Esophagus muscularis mucosa (tissue), 4 donors: ENCODE measurements around the gene RNF43. TPM values are rescaled to one million over a fixed set of nuclear protein-coding genes. Genes with fewer than 3 reads are reported as not detected.

Experiments used
- DNase-seq: peaks from one replicate; pipeline ENCODE4 v3.0.0-alpha.2; 2017; ENCODE audit errors: extremely low spot score
- H3K27ac ChIP-seq, 4 donors: fragments of 200-600 bp; sonication (generic); replicated peaks in 1 of 4; 1 replicate in 3 of 4; 2 replicates in 1 of 4; pipeline ENCODE4 v1.5.1; 2016 to 2019; ENCODE audit warnings: mild to moderate bottlenecking in 1 of 4
- H3K27me3 ChIP-seq, 4 donors: fragments of 200-600 bp; sonication (generic); one replicate each; pipeline versions ENCODE4 v1.5.1 to v1.6.0; 2016 to 2019
- H3K36me3 ChIP-seq, 4 donors: fragments of 200-600 bp; sonication (generic); one replicate each; pipeline ENCODE4 v1.5.1; 2016 to 2019
- H3K4me1 ChIP-seq, 4 donors: fragments of 200-600 bp; sonication (generic); one replicate each; pipeline ENCODE4 v1.5.1; 2016 to 2019
- H3K4me3 ChIP-seq, 4 donors: fragments of 200-600 bp; sonication (generic); 1 replicate in 2 of 4; 2 replicates in 2 of 4; pipeline ENCODE4 v1.5.1; 2016 to 2019; ENCODE audit warnings: mild to moderate bottlenecking in 4 of 4, moderate library complexity in 1 of 4
- H3K9me3 ChIP-seq, 4 donors: fragments of 200-600 bp; sonication (generic); 1 replicate in 3 of 4; 2 replicates in 1 of 4; pipeline ENCODE4 v1.5.1; 2016 to 2019
- EP300 ChIP-seq: sonication (generic); formaldehyde crosslinking; IDR thresholded peaks from one replicate; pipeline ENCODE4 v1.6.1; 2017; ENCODE audit warnings: antibody characterized with exemption
- POLR2A ChIP-seq: fragments of 450-650 bp; IDR thresholded peaks from one replicate; pipeline ENCODE4 v1.6.1; 2017; ENCODE audit warnings: antibody characterized with exemption, moderate library complexity, mild to moderate bottlenecking, low read depth
- POLR2AphosphoS5 ChIP-seq, 2 donors: sonication (generic); formaldehyde crosslinking; IDR thresholded peaks; one replicate each; pipeline ENCODE4 v1.6.1; 2017; ENCODE audit warnings: antibody characterized with exemption in 2 of 2
- WGBS: methylation state at CpG from one replicate; pipeline ENCODE4 v1.1.5; 2018; 5-methylcytosine and 5-hydroxymethylcytosine counted together
- intact Hi-C: fragments of 100-400 bp; cut with DNase I; formaldehyde crosslinking; loops from one replicate; pipeline ENCODE4 v1.15.1; 2023
- total RNA-seq, 4 donors: library from RNA; depleted of rRNA; stranded (reverse); fragments of >200 nt; gene quantifications; one replicate each; pipeline versions ENCODE4 v1.1.0 to v1.2.1, GENCODE V29; 2016
- TF ChIP-seq, protein P1 (sequence below), 3 experiments: fragments of 200-600 bp in 2 of 3; fragments of 450-650 bp in 1 of 3; sonication (generic) in 2 of 3; IDR thresholded peaks; one replicate each; pipeline ENCODE4 v1.5.1; 2017 to 2019; ENCODE audit warnings: antibody characterized with exemption in 3 of 3, mild to moderate bottlenecking in 2 of 3, moderate library complexity in 1 of 3

Gene RNF43
- total RNA-seq, 4 donors from 2014 or later: under 0.01 to 0.26 (median 0.11) TPM; not detected in 1

DNA sequence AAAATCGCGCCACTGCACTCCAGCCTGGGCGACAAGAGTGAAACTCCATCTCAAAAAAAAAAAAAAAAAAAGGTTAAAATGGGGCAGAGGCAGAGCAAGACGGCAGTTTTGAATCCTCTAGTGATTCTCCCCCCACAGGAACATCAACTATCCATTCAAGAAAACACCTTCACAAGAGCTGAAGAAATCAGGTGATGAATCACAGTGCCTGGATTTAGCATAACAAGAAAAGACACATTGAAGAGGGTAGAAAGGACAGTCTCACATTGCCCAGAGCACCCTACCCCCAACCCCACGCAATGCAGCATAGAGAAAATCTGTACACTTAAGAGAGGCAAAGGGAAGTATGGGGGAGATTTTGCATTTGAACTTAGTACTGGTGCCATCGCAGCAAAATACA is 28.8 kb upstream of the RNF43 start:
- Histone ChIP-seq H3K9me3 (no peaks in the 10 kb centered on the region), H3K4me3 (no peak overlapping the region), H3K27ac (no peak overlapping the region), H3K27me3 (no peaks in the 10 kb centered on the region), H3K4me1 (no peaks in the 10 kb centered on the region), H3K36me3 (no peaks in the 10 kb centered on the region)
- TF ChIP-seq POLR2AphosphoS5 (IDR thresholded peaks at IDR 0.05): no peak
- TF ChIP-seq, protein P1, sequence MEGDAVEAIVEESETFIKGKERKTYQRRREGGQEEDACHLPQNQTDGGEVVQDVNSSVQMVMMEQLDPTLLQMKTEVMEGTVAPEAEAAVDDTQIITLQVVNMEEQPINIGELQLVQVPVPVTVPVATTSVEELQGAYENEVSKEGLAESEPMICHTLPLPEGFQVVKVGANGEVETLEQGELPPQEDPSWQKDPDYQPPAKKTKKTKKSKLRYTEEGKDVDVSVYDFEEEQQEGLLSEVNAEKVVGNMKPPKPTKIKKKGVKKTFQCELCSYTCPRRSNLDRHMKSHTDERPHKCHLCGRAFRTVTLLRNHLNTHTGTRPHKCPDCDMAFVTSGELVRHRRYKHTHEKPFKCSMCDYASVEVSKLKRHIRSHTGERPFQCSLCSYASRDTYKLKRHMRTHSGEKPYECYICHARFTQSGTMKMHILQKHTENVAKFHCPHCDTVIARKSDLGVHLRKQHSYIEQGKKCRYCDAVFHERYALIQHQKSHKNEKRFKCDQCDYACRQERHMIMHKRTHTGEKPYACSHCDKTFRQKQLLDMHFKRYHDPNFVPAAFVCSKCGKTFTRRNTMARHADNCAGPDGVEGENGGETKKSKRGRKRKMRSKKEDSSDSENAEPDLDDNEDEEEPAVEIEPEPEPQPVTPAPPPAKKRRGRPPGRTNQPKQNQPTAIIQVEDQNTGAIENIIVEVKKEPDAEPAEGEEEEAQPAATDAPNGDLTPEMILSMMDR (IDR thresholded peaks at IDR 0.05): no peak
- no peak for TF ChIP-seq POLR2A
- TF ChIP-seq EP300: no peak
- intact Hi-C loops: no loop called here
- WGBS: 87% methylated on average over 6 of the region's 6 CpGs
- DNase-seq: no peak

DNA sequence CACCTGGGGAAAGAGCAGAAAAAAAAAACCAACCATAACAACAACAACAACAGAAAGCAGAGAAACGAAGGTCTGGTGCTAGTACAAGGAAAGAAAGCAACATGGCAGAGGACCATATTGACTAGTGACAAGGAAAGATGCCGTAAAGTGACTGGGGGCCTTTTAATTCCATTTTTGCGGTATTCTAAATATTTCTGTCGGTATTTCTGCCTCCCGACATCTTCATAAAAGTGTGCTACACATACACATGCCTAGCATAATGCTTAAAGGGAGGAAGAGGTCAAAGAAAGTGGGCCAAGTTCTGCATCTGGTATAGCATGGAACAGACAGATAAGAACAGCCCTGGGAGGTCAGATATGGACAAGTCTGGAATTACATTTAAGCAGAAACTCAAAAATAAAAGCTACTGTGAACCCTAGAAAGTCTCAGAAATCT is 19.5 kb upstream of the RNF43 start:
- 72% methylated on average over 5 of the region's 5 CpGs for WGBS
- no peak for DNase-seq
- Histone ChIP-seq H3K27me3 (no peaks in the 10 kb centered on the region), H3K4me3 (no peak overlapping the region), H3K4me1 (no peaks in the 10 kb centered on the region), H3K36me3 (no peaks in the 10 kb centered on the region), H3K27ac (no peak overlapping the region), H3K9me3 (no peaks in the 10 kb centered on the region)
- intact Hi-C loops: no loop called here
- TF ChIP-seq POLR2A (no peak), POLR2AphosphoS5 (IDR thresholded peaks at IDR 0.05) (no peak), EP300 (no peak)
- TF ChIP-seq, protein P1 (IDR thresholded peaks at IDR 0.05): no peak

DNA sequence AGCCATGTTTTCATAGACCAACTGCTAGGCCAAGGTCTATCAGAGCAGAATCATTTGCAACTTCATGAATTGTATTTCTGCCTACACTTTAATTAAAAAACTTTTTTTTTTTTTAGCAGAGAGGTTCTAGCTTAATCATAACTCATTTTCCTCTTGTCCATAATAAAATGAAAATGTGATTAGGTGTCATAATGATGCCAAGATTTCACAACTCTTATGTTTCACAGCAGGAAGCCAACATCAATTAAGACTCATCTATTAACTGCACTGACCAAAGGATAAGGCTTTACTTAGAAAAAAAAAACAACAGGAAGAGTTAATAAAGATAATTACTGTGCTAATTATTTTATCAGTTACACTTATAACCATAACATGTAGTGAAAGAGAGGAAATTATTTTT is 18.9 kb upstream of the RNF43 start:
- no peak for DNase-seq
- H3K27me3 ChIP-seq: no peaks in the 10 kb centered on the region
- no peaks in the 10 kb centered on the region for H3K36me3 ChIP-seq
- no peaks in the 10 kb centered on the region for H3K4me1 ChIP-seq
- H3K27ac ChIP-seq: no peak overlapping the region
- intact Hi-C loops: no loop called here
- TF ChIP-seq POLR2AphosphoS5 (IDR thresholded peaks at IDR 0.05) (no peak), EP300 (no peak), POLR2A (no peak)
- TF ChIP-seq, protein P1 (IDR thresholded peaks at IDR 0.05): no peak
- H3K4me3 ChIP-seq: no peak overlapping the region
- H3K9me3 ChIP-seq: no peaks in the 10 kb centered on the region

DNA sequence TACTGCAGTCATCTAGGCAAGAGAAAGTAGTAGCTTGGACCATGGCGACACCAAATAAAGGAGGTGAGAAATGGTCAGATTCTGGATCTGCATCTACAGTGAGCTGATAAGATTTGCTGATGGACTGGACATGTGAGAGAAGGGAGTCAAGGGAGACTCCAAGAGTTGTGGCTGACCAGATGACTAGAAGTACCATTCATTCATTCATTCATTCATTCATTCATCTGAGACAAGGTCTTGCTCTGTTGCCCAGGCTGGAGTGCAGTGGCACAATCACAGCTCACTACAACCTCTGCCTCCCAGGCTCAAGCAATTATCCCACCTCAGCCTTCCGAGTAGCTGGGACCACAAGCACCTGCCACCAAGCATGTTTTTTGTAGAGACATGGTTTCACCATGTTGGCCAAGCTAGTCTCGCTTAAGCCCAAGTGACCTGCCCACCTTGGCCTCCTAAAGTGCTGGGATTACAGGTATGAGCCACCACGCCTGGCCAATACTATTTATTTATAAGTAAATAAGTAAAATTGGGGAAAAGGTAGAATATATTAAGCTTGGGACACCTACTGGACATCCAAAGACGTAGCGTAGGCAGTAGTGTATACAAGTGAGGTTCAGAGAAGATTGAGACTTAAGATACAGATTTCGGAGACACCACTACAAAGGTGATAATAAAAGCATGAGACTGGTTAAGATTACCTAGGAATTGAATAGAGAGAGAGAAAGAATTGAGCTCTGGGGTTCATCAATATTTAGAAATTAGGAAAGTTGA is 15.7 kb upstream of the RNF43 start:
- Histone ChIP-seq H3K4me1 (no peaks in the 10 kb centered on the region), H3K27me3 (no peaks in the 10 kb centered on the region), H3K4me3 (no peak overlapping the region), H3K36me3 (no peaks in the 10 kb centered on the region), H3K9me3 (no peaks in the 10 kb centered on the region), H3K27ac (no peak overlapping the region)
- DNase-seq: no peak
- WGBS: 87% methylated on average over 7 of the region's 7 CpGs
- TF ChIP-seq, protein P1 (IDR thresholded peaks at IDR 0.05): no peak
- TF ChIP-seq POLR2AphosphoS5 (IDR thresholded peaks at IDR 0.05) (no peak), POLR2A (no peak), EP300 (no peak)
- intact Hi-C loops: no loop called here

DNA sequence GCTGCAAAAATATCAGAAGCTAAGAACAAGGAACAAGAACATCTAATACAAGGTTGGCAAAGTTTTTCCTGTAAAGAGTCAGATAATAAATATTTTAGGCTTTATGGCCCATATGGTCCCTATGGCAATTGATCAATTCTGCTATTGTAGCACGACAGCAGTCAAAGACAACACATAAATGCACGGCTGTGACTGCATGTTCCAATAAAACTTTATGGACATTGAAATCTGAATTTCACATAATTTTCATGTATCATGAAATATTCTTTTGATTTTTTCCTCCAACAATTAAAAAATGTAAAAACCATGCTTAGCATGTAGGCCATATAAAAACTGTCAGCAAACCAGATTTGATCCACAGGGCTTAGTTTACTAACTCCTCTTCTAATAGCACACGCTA is 10.5 kb upstream of the RNF43 start:
- no peaks in the 10 kb centered on the region for H3K4me1 ChIP-seq
- no peaks in the 10 kb centered on the region for H3K9me3 ChIP-seq
- intact Hi-C loops: no loop called here
- H3K27me3 ChIP-seq: peaks cover 0 to 6% (median 0%) of the 10 kb centered on the region in 4 donors
- H3K4me3 ChIP-seq: no peak overlapping the region
- no peak overlapping the region for H3K27ac ChIP-seq
- TF ChIP-seq POLR2A: no peak
- TF ChIP-seq, protein P1 (IDR thresholded peaks at IDR 0.05): no peak
- TF ChIP-seq POLR2AphosphoS5 (IDR thresholded peaks at IDR 0.05): no peak
- no peak for TF ChIP-seq EP300
- no peak for DNase-seq
- no peaks in the 10 kb centered on the region for H3K36me3 ChIP-seq
- WGBS: 89% methylated on average over 3 of the region's 3 CpGs
